ENCODE measurements around the gene QSOX2.

DNA sequence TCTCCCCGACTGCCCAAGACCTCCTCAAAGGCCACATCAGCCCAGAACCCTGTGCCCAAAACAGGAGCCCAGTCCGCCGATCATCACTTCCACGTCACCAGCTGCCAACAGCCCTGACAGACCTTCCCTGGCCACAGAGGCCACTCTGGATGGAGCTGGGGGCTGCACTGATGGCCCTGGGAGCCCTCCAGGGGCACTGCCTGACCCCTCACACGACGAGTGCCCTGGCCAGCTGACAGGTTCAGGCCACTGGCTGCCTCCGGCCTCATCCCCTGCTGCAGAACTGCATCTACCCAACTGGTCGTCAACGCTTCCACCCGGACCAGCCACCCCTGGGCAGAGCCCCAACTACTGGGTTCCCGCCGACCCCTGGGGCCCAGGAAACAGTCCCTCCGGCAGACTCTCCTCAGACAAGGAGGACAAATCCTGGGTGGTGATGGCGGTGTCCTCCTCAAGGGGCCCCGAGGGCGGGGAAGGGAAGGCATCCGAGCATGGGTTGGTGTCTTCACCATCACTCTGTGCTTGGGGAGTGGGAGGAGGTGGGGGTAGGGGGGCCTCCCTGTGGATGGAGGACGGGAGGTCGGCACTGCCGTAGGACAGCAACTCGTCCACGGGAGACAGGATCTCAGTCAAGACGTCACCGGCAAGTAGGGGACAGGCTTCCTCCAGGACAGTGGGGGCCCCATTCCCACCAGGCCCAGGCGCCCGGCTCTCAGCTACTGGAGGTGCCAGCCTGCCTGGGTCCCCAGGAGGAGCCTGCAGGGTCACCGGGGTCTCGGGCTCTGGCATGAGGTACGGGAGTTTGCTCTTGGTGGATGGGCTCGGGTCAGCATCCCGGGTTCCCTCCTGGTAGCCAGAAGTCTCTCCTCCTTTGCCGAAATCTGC lies 7.9 kb upstream of the QSOX2 start:
- no peak for TF ChIP-seq POLR2A (IDR thresholded peaks at IDR 0.05)
- no peak for TF ChIP-seq POLR2AphosphoS5 (IDR thresholded peaks at IDR 0.05)
- TF ChIP-seq, protein P1, sequence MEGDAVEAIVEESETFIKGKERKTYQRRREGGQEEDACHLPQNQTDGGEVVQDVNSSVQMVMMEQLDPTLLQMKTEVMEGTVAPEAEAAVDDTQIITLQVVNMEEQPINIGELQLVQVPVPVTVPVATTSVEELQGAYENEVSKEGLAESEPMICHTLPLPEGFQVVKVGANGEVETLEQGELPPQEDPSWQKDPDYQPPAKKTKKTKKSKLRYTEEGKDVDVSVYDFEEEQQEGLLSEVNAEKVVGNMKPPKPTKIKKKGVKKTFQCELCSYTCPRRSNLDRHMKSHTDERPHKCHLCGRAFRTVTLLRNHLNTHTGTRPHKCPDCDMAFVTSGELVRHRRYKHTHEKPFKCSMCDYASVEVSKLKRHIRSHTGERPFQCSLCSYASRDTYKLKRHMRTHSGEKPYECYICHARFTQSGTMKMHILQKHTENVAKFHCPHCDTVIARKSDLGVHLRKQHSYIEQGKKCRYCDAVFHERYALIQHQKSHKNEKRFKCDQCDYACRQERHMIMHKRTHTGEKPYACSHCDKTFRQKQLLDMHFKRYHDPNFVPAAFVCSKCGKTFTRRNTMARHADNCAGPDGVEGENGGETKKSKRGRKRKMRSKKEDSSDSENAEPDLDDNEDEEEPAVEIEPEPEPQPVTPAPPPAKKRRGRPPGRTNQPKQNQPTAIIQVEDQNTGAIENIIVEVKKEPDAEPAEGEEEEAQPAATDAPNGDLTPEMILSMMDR (IDR thresholded peaks at IDR 0.05), result no peak
- TF ChIP-seq EP300 (IDR thresholded peaks at IDR 0.05), result no peak

Measured in suprapubic skin (tissue), 4 donors.